ENCODE data around the gene GFOD2.
A peak's percentile ranks its signal among the peaks of the same experiment; 100 is the strongest.

GFOD2 gene

DNA sequence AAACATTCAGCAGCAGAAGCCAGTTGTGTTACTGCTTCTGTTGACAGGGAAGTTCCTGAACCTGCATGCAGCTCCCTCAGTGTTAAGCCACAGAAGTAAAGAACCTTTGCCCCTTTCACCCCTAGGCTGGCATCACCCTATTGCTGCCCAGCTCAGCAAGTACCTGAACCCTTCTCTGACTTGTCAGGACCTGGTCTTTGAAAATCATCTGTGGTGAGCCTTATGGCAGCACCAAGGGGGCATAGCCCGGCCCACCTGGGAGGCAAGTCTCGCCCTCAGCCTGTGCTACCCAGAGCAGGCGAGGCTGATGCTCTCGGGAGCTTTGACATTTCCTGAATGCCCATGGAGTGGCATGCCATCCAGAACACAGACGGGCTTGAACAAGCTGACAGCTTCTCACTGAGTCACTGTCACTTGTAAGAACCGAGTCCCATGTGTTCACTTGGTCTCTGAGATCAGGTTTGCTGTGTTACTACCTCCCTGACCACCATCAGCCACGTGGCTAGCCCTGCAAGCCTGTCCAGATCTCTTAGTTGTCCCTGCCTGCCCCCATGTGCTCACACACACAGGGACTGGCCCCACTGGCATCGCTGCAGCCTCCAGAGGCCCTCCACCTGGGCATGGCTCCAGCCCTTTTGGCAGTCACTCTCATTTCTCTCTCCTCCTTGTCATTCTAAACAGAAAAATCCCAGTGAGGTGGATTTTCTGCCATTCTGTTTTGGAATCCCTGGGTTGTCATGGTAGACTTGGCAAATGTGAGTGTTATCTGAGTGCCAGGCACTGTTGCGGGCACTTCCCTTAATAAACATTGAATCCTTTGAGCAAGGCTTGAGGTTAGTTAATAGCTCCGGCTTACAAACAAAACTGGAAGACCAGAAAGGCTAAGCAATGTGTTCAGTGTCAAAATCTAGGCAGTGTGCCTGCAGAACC lies 77.1 kb downstream of the GFOD2 start:
- peak; percentile 65 for DNase-seq (ENCODE audit: low spot score)

DNA sequence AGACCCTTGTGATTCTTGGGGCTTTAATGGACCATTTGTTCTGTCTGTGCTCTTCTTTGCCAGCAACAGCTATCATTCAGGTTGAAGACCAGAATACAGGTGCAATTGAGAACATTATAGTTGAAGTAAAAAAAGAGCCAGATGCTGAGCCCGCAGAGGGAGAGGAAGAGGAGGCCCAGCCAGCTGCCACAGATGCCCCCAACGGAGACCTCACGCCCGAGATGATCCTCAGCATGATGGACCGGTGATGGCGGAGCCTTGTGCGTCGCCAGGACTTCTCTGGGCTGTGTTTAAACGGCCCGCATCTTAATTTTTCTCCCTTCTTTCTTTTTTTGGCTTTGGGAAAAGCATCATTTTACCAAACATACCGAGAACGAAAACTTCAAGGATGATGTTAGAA lies 81.5 kb downstream of the GFOD2 start:
- no peak for DNase-seq (ENCODE audit: low spot score)

DNA sequence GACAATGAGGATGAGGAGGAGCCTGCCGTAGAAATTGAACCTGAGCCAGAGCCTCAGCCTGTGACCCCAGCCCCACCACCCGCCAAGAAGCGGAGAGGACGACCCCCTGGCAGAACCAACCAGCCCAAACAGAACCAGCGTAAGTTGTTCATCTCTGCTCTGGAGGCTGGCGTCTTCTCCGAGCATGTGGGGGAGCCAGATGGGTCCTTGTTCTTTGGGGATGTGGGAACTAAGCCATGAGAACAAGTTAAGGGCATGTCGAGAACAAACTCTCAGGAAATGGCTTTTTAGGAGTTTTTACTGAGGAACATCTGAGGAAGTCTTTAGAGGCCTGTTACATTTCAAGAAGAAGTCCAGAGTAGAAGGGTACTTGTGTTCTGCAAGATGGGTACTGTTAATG lies 82.4 kb downstream of the GFOD2 start:
- DNase-seq (ENCODE audit: low spot score) = no peak

DNA sequence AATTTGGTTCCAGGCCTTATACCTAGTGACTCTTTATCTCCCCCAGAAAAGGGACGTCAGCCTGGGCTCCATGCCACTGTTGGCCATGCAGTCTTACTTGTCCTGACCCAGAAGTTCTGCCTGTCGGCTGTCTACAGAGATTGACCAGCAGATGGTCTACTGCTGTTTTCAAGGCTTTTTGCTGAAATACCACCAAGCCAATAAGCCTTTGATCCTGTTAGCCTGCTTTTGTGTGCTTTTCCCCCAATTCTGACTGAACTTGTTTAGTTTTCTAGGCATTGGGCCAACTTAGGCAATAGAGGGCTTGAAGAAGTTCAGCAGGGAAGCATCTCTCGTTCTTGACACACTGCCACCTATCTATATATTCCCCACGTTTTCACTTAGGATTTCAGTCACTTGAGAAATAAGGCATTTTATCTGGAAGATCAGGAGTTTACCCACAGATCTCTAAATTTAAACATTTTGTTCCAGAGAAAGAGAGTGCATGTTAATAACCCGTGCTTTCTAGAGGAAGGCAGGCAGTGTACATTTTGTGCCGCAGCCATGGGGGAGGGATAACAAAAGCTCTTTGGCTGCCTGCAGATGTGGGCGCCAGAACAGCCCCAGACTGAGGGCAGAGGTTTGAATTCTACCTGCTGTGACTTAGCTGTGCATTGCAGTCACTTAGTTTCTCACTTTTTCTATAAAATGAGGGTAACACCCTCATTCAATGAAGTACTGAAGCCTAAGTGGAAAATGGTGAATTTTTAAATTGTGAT lies 86.5 kb downstream of the GFOD2 start:
- no peak for DNase-seq (ENCODE audit: low spot score)

DNA sequence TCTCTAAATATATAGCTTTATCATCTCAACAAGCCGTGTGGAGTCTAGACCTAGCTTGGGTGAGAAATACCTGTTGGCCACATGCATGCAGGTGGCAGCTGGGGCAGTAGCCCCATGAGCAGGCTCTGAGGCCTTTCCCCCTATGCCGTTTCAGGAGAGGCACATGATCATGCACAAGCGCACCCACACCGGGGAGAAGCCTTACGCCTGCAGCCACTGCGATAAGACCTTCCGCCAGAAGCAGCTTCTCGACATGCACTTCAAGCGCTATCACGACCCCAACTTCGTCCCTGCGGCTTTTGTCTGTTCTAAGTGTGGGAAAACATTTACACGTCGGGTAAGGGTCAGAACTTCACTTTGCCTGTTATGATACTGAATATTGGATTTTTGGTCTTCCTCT lies 90.9 kb downstream of the GFOD2 start:
- no peak for DNase-seq (ENCODE audit: low spot score)
